GM12892 (cell line): ENCODE results near the gene THBD.

Experiments
- POLR2A ChIP-seq: IDR thresholded peaks from 2 replicates; pipeline ENCODE4 v1.6.1; 2011; ENCODE audit warnings: low read depth, low read length, control low read depth
- POLR2AphosphoS5 ChIP-seq: IDR thresholded peaks from 2 replicates; pipeline ENCODE4 v1.6.1; 2011; ENCODE audit warnings: low read depth, low read length, control low read depth

DNA sequence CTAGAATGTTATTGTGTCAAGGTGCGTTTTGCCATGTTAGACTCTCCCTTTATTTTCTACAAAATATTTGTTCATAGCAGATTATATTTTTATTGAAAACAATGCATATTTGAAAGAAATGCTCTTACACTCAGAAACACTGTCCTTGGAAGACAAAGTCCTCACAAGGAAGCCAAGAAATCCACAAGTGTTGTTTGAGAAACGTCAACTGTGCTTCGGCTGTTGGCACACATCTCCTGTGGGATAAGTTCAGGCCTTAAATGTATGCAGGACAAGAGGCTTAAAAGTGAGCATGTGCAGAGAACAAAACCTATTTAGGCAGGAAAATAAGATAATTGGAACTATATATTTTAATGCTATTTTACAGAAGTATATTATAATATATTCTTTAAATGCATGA lies 9.5 kb upstream of the THBD start:
- TF ChIP-seq POLR2AphosphoS5 (no peak), POLR2A (no peak)
